BLaER1 (cell line): ENCODE measurements around the gene CMSS1.

ENCODE experiments used
- H3K27ac ChIP-seq: shearing (Covaris generic); formaldehyde crosslinking; 2 replicates; pipeline ENCODE4 v1.8.1; 2022
- H3K27me3 ChIP-seq: shearing (Covaris generic); formaldehyde crosslinking; 2 replicates; pipeline ENCODE4 v1.8.1; 2022
- H3K36me3 ChIP-seq: shearing (Covaris generic); formaldehyde crosslinking; 2 replicates; pipeline ENCODE4 v1.8.1; 2022
- H3K4me1 ChIP-seq: shearing (Covaris generic); formaldehyde crosslinking; 2 replicates; pipeline ENCODE4 v1.8.1; 2022
- H3K4me2 ChIP-seq: shearing (Covaris generic); formaldehyde crosslinking; 2 replicates; pipeline ENCODE4 v1.8.1; 2022
- H3K4me3 ChIP-seq: shearing (Covaris generic); formaldehyde crosslinking; 2 replicates; pipeline ENCODE4 v1.8.1; 2022
- H3K9ac ChIP-seq: shearing (Covaris generic); formaldehyde crosslinking; 2 replicates; pipeline ENCODE4 v1.8.1; 2022
- H3K9me3 ChIP-seq: shearing (Covaris generic); formaldehyde crosslinking; 2 replicates; pipeline ENCODE4 v1.8.1; 2022
- H4K20me1 ChIP-seq: shearing (Covaris generic); formaldehyde crosslinking; 2 replicates; pipeline ENCODE4 v1.8.1; 2022
- Cebpa-rat ChIP-seq: shearing (Covaris generic); IDR thresholded peaks from 2 replicates; pipeline ENCODE4 v1.8.1; 2022

The CMSS1 gene

GRCh38 chr3:100067589-100067988 is 249.9 kb downstream of the CMSS1 start:
- no peaks in the 10 kb centered on the region for H3K27me3 ChIP-seq
- H3K4me3 ChIP-seq = no peak overlapping the region
- H3K27ac ChIP-seq = no peak overlapping the region
- TF ChIP-seq Cebpa-rat = no peak
- H3K4me1 ChIP-seq = peaks cover 26% of the 10 kb centered on the region
- no peaks in the 10 kb centered on the region for H4K20me1 ChIP-seq
- H3K4me2 ChIP-seq = no peak overlapping the region
- H3K9me3 ChIP-seq = 0 out of 2 replicates have a peak, but pooled peaks cover 3% of the 10 kb centered on the region
- H3K9ac ChIP-seq = no peak overlapping the region
- no peaks in the 10 kb centered on the region for H3K36me3 ChIP-seq

GRCh38 chr3:100068826-100069225 is 251.2 kb downstream of the CMSS1 start:
- H3K27me3 ChIP-seq = no peaks in the 10 kb centered on the region
- peak overlapping the region; percentile 33 for H3K4me2 ChIP-seq

DNA sequence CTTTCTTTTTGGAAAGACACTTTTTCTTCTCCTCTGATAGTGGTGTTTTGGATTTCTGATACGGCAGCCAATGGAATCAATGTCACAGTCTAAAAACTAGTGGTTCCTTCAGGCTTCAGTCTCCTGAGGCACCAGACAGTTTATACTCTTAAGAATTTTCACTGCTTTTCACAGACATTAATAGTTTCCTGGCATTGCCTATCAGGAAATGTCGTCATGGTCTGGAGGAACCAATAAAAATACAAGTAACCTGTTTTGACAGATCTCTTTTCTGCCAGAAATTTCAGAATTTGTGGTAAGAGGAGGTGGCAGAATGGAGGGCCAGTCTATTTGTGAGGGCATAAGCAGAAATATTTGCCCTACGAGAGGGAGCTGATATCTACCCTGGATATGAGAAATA is 251.8 kb downstream of the CMSS1 start:
- peak overlapping the region; percentile 33 for H3K4me2 ChIP-seq
- H3K27ac ChIP-seq = no peak overlapping the region
- no peak overlapping the region for H3K4me3 ChIP-seq
- no peak overlapping the region for H3K9ac ChIP-seq
- H3K27me3 ChIP-seq = no peaks in the 10 kb centered on the region
- TF ChIP-seq Cebpa-rat = no peak
- peaks cover 45% of the 10 kb centered on the region for H3K4me1 ChIP-seq
- 0 out of 2 replicates have a peak, but pooled peaks cover 3% of the 10 kb centered on the region for H3K9me3 ChIP-seq
- no peaks in the 10 kb centered on the region for H3K36me3 ChIP-seq
- H4K20me1 ChIP-seq = peaks cover 5% of the 10 kb centered on the region; the same call in 1 of the 2 replicates

More at GRCh38 chr3:100068826-100069225, 251.2 kb downstream of the CMSS1 start:
- H3K36me3 ChIP-seq = no peaks in the 10 kb centered on the region
- no peak overlapping the region for H3K9ac ChIP-seq
- H3K9me3 ChIP-seq = 0 out of 2 replicates have a peak, but pooled peaks cover 3% of the 10 kb centered on the region
- H4K20me1 ChIP-seq = no peaks in the 10 kb centered on the region
- peaks cover 38% of the 10 kb centered on the region for H3K4me1 ChIP-seq
- H3K4me3 ChIP-seq = no peak overlapping the region
- TF ChIP-seq Cebpa-rat = no peak
- H3K27ac ChIP-seq = no peak overlapping the region

DNA sequence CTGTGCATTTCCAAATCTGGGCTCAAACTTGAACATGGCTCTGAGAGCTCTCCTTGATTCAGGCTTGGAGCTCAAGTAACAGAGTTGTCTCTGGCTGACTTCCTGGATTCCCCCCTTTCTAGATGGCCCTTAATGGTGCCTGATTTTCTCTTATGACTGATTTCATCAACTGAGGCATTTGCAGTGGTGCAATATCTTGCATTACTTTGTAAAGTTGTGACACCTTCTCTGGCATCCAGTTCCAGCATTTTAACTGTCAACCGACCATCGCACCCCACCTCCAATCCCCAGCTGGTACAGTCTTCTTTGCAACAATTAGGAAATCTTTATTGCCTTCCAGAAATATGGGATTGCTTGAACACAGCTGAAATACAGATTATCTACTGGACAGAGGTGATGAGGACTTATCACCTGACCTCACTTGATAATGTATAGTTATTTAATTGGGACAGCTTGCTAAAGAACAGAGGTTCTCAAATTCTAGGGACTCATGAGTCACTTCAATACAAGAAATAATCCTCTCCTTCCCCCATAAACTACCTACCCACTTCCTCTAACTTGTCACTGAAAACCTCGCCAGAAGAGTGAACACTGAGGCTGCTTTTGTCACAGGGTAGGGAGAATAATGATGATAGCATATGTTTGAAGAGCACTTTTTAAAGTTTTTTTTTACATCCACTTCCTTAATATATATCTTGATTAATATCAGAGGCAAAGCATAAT is 254.8 kb downstream of the CMSS1 start:
- peaks cover 52% of the 10 kb centered on the region for H3K4me1 ChIP-seq
- H3K9ac ChIP-seq = no peak overlapping the region
- H3K36me3 ChIP-seq = no peaks in the 10 kb centered on the region
- no peaks in the 10 kb centered on the region for H3K27me3 ChIP-seq
- peak overlapping the region; percentile 70 for H3K4me2 ChIP-seq
- H4K20me1 ChIP-seq = peaks cover 5% of the 10 kb centered on the region; the same call in 1 of the 2 replicates
- H3K4me3 ChIP-seq = no peak overlapping the region
- TF ChIP-seq Cebpa-rat = no peak
- 0 out of 2 replicates have a peak, but pooled peaks cover 3% of the 10 kb centered on the region for H3K9me3 ChIP-seq
- no peak overlapping the region for H3K27ac ChIP-seq

- Histone ChIP-seq H4K20me1 (peaks cover 5% of the 10 kb centered on the region; the same call in 1 of the 2 replicates), H3K4me3 (no peak overlapping the region), H3K4me2 (peak overlapping the region; percentile 70), H3K27ac (no peak overlapping the region), H3K4me1 (peaks cover 52% of the 10 kb centered on the region), H3K36me3 (no peaks in the 10 kb centered on the region), H3K9ac (no peak overlapping the region), H3K27me3 (no peaks in the 10 kb centered on the region), H3K9me3 (0 out of 2 replicates have a peak, but pooled peaks cover 3% of the 10 kb centered on the region)
- no peak for TF ChIP-seq Cebpa-rat
Observed at GRCh38 chr3:100073049-100073713, 255.5 kb downstream of the CMSS1 start.

DNA sequence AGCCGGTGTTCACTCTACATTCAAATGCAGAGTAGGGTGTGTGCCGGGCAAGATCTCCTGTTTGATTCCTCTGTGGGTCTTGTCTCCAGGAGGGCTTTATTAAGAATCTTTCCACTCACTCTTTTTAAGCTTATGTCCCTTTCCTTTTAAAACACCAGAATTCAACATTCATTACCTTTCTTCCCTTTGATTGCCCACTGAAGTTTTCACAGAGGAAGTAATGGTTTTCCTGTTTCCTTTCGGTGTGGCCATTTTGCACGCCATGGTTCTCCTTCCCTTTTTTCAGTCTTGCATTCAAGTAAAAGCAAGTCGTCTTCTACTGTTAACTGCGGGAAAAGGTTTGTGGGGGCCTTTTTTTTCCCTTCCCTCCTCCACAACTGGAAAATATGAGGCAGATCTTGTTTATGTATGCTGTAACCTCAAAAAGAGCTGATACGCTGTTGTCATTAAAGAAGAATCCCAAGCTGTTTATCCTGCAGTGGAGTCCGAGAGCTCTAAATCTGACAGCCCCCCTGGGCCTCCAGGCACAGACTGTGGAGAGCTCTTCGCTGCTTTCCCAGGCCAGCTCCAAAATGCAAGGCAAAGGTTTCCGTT is 256.1 kb downstream of the CMSS1 start:
- peak overlapping the region; percentile 39 for H3K4me3 ChIP-seq
- H4K20me1 ChIP-seq = peaks cover 5% of the 10 kb centered on the region; the same call in 1 of the 2 replicates
- H3K27me3 ChIP-seq = no peaks in the 10 kb centered on the region
- peak overlapping the region; percentile 18; the same call in 1 of the 2 replicates for H3K27ac ChIP-seq
- H3K9ac ChIP-seq = peak overlapping the region; percentile 54; the same call in 1 of the 2 replicates
- peak overlapping the region; percentile 70 for H3K4me2 ChIP-seq
- no peak for TF ChIP-seq Cebpa-rat
- 0 out of 2 replicates have a peak, but pooled peaks cover 3% of the 10 kb centered on the region for H3K9me3 ChIP-seq
- peaks cover 51% of the 10 kb centered on the region for H3K4me1 ChIP-seq
- 0 out of 2 replicates have a peak, but pooled peaks cover 4% of the 10 kb centered on the region for H3K36me3 ChIP-seq

DNA sequence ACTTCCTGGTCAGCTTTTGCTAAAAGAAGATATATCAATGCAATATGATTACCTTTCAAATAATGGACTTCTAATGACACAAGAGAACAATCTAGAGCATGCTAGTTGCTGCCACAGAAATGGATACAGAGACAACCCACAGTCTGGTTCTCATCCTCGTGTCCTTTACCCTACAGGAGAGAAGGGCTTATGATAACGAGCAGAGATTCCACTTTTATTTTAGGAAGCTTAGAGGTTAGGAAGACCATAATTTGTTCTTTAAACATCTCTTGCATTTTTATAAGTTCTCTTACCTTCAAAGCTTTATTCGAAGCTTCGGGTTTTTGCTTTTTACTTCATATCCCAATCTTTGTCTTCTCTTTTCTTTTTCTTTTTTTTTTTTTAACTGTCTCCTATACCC is 257.5 kb downstream of the CMSS1 start:
- Histone ChIP-seq H3K27ac (no peak overlapping the region), H3K9ac (no peak overlapping the region), H4K20me1 (peaks cover 5% of the 10 kb centered on the region; the same call in 1 of the 2 replicates), H3K4me3 (no peak overlapping the region), H3K4me2 (no peak overlapping the region), H3K9me3 (0 out of 2 replicates have a peak, but pooled peaks cover 3% of the 10 kb centered on the region), H3K36me3 (0 out of 2 replicates have a peak, but pooled peaks cover 7% of the 10 kb centered on the region), H3K4me1 (peaks cover 41% of the 10 kb centered on the region), H3K27me3 (no peaks in the 10 kb centered on the region)
- no peak for TF ChIP-seq Cebpa-rat

DNA sequence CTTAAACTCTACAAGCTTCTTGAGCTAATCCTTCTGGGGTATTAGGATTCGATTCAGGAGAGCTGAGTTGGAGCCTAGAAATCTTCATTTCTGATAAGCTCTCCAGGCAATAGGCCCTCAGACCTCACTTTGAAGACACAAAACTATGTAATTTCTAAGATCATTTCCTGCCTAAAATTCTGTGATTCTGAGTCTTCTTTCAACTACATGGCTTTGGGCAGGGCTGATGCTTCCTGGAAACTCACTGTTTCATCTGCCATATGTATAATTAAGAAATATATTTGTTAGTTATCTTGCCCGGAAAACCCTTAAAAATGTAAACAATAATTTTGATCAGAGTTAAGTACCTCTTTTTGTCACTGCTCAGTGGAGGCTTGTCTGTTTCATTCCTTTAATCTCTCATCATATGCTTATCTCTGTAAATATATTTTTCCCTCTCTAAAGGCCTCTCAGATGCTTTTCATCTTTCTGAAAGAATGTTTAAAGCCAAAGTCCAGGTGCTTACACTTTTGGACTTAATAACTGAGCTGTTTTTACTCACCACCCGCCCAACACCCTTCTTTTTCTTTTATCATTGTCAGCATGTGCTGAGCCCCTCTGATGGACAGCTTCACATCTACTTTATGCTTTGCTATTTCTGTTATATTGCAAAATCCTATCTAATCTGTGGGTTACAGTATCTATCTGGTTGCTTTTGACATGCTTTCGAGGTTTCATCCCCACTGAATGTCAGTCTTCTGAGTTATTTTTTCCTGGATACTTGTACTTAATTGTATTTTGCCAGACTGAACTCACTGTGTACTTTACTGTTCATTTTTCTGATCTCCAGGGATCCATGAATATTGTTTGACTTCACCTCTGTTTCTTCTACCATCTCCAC is 258.4 kb downstream of the CMSS1 start:
- Histone ChIP-seq H3K36me3 (0 out of 2 replicates have a peak, but pooled peaks cover 7% of the 10 kb centered on the region), H4K20me1 (peaks cover 5% of the 10 kb centered on the region; the same call in 1 of the 2 replicates), H3K4me2 (no peak overlapping the region), H3K4me3 (no peak overlapping the region), H3K27ac (no peak overlapping the region), H3K9ac (no peak overlapping the region), H3K4me1 (peaks cover 41% of the 10 kb centered on the region), H3K27me3 (no peaks in the 10 kb centered on the region), H3K9me3 (no peaks in the 10 kb centered on the region)
- no peak for TF ChIP-seq Cebpa-rat
